Hepatocyte (in vitro differentiated cells): Measurements from ENCODE around the gene IDUA. TPM values are rescaled to one million over a fixed set of nuclear protein-coding genes. Genes with fewer than 3 reads are reported as not detected.

Source experiments
- DNase-seq: peaks from one replicate; pipeline ENCODE4 v3.0.0-alpha.2; 2016; ENCODE audit warnings: low spot score
- H2AFZ ChIP-seq: fragments of 200-600 bp; sonication (generic); 2 replicates; pipeline ENCODE4 v1.6.0; 2016; ENCODE audit warnings: antibody characterized with exemption, mild to moderate bottlenecking
- H3K27ac ChIP-seq: fragments of 200-600 bp; sonication (generic); 2 replicates; pipeline ENCODE4 v1.5.1; 2016; ENCODE audit warnings: mild to moderate bottlenecking
- H3K27me3 ChIP-seq: fragments of 200-600 bp; sonication (generic); 2 replicates; pipeline ENCODE4 v1.6.1; 2016
- H3K36me3 ChIP-seq: fragments of 200-600 bp; sonication (generic); replicated peaks from 2 replicates; pipeline ENCODE4 v1.5.1; 2016; ENCODE audit warnings: low read depth; ENCODE audit not compliant: insufficient read depth
- H3K4me1 ChIP-seq: fragments of 200-600 bp; sonication (generic); 2 replicates; pipeline ENCODE4 v1.5.1; 2016; ENCODE audit warnings: mild to moderate bottlenecking, moderate library complexity; ENCODE audit not compliant: insufficient read depth
- H3K4me2 ChIP-seq: fragments of 200-600 bp; sonication (generic); 2 replicates; pipeline ENCODE4 v1.6.0; 2016
- H3K4me3 ChIP-seq: fragments of 200-600 bp; sonication (generic); 2 replicates; pipeline ENCODE4 v1.5.1; 2016; ENCODE audit warnings: mild to moderate bottlenecking
- H3K79me2 ChIP-seq: fragments of 200-600 bp; sonication (generic); 2 replicates; pipeline ENCODE4 v1.6.0; 2017; ENCODE audit warnings: mild to moderate bottlenecking
- H3K9me2 ChIP-seq: fragments of 200-600 bp; sonication (generic); replicated peaks from 2 replicates; pipeline ENCODE4 v1.6.0; 2017; ENCODE audit warnings: mild to moderate bottlenecking; ENCODE audit not compliant: insufficient read depth
- H3K9me3 ChIP-seq: fragments of 200-600 bp; sonication (generic); 2 replicates; pipeline ENCODE4 v1.5.1; 2016; ENCODE audit warnings: low read depth, mild to moderate bottlenecking
- H4K20me1 ChIP-seq: fragments of 200-600 bp; sonication (generic); 2 replicates; pipeline ENCODE4 v1.6.0; 2016; ENCODE audit warnings: mild to moderate bottlenecking; ENCODE audit not compliant: insufficient read depth, poor library complexity, severe bottlenecking
- CTCF ChIP-seq: fragments of 200-600 bp; sonication (generic); IDR thresholded peaks from 2 replicates; pipeline ENCODE4 v1.5.1; 2016; ENCODE audit warnings: antibody characterized with exemption, mild to moderate bottlenecking; ENCODE audit not compliant: poor library complexity
- EZH2 ChIP-seq: fragments of 200-600 bp; sonication (generic); IDR thresholded peaks from 2 replicates; pipeline ENCODE4 v1.6.1; 2016; ENCODE audit warnings: antibody characterized with exemption, mild to moderate bottlenecking, borderline replicate concordance
- EZH2phosphoT487 ChIP-seq: fragments of 200-600 bp; sonication (generic); IDR thresholded peaks from one replicate; pipeline ENCODE4 v1.6.1; 2018; ENCODE audit warnings: antibody characterized with exemption, mild to moderate bottlenecking, low read depth, moderate library complexity; ENCODE audit not compliant: unreplicated experiment, severe bottlenecking
- WGBS: methylation state at CpG from one replicate; pipeline ENCODE4 v1.1.6; 2016; ENCODE audit warnings: low lambda C conversion rate; ENCODE audit errors: missing lambda C conversion rate; 5-methylcytosine and 5-hydroxymethylcytosine counted together
- polyA plus RNA-seq: library from polyadenylated mRNA; unstranded; fragments of >200 nt; fragmentation: Nextera tagmentation; extraction: Ambion mirVana; gene quantifications from 2 replicates; pipeline ENCODE4 v1.2.1, GENCODE V29; 2016
- total RNA-seq: library from RNA; depleted of rRNA; stranded (reverse); fragments of >200 nt; gene quantifications from 2 replicates; pipeline ENCODE4 v1.2.3, GENCODE V29; 2014

IDUA gene
- total and polyA plus RNA-seq, 2 experiments from 2014 or later = 13.1 to 82.6 TPM

GRCh38 chr4:951186-951585 lies 35.7 kb upstream of the IDUA start:
- H3K4me3 ChIP-seq = no peak overlapping the region
- WGBS = 50% methylated on average over 6 of the region's 7 CpGs

GRCh38 chr4:951594-952468 lies 35.0 kb upstream of the IDUA start:
- no peaks in the 10 kb centered on the region for H3K9me3 ChIP-seq
- no peak overlapping the region for H2AFZ ChIP-seq
- TF ChIP-seq EZH2phosphoT487 = no peak
- no peak for TF ChIP-seq CTCF
- TF ChIP-seq EZH2 = no peak
- H3K9me2 ChIP-seq = no peaks in the 10 kb centered on the region
- H3K27me3 ChIP-seq = no peaks in the 10 kb centered on the region
- H3K27ac ChIP-seq = no peak overlapping the region
- H3K79me2 ChIP-seq = no peaks in the 10 kb centered on the region
- no peaks in the 10 kb centered on the region for H3K4me1 ChIP-seq
- no peak overlapping the region for H3K4me2 ChIP-seq
- no peak overlapping the region for H3K4me3 ChIP-seq
- DNase-seq = no peak
- H3K36me3 ChIP-seq = no peaks in the 10 kb centered on the region
- WGBS = 91% methylated on average over 15 of the region's 23 CpGs
- no peaks in the 10 kb centered on the region for H4K20me1 ChIP-seq

More at GRCh38 chr4:951186-951585, 35.7 kb upstream of the IDUA start:
- H3K9me2 ChIP-seq = no peaks in the 10 kb centered on the region
- no peaks in the 10 kb centered on the region for H3K27me3 ChIP-seq
- H3K27ac ChIP-seq = no peak overlapping the region
- no peak overlapping the region for H2AFZ ChIP-seq
- no peaks in the 10 kb centered on the region for H4K20me1 ChIP-seq
- H3K79me2 ChIP-seq = no peaks in the 10 kb centered on the region
- no peak for DNase-seq
- no peak for TF ChIP-seq CTCF
- no peak for TF ChIP-seq EZH2
- TF ChIP-seq EZH2phosphoT487 = no peak
- H3K4me2 ChIP-seq = no peak overlapping the region
- no peaks in the 10 kb centered on the region for H3K36me3 ChIP-seq
- no peaks in the 10 kb centered on the region for H3K4me1 ChIP-seq
- H3K9me3 ChIP-seq = no peaks in the 10 kb centered on the region

- H3K9me3 ChIP-seq = no peaks in the 10 kb centered on the region
- H4K20me1 ChIP-seq = no peaks in the 10 kb centered on the region
- no peak overlapping the region for H2AFZ ChIP-seq
- TF ChIP-seq CTCF (no peak), EZH2 (no peak), EZH2phosphoT487 (no peak)
- no peaks in the 10 kb centered on the region for H3K36me3 ChIP-seq
- no peak overlapping the region for H3K27ac ChIP-seq
- H3K79me2 ChIP-seq = no peaks in the 10 kb centered on the region
- no peak overlapping the region for H3K4me3 ChIP-seq
- no peaks in the 10 kb centered on the region for H3K9me2 ChIP-seq
- 97% methylated on average over 27 of the region's 28 CpGs for WGBS
- H3K4me2 ChIP-seq = no peak overlapping the region
- H3K4me1 ChIP-seq = no peaks in the 10 kb centered on the region
- no peaks in the 10 kb centered on the region for H3K27me3 ChIP-seq
- no peak for DNase-seq
Observed at GRCh38 chr4:952881-953573, 33.8 kb upstream of the IDUA start.
